Measurements from ENCODE around the gene ATP13A1.

GRCh38 chr19:19652482-19653295 is 10.8 kb downstream of the ATP13A1 start:
- TF ChIP-seq POLR2A (IDR thresholded peaks at IDR 0.05) (no peak), CTCF (IDR thresholded peaks at IDR 0.05) (no peak)
